Measurements from ENCODE around the gene THSD4.

The THSD4 gene

DNA sequence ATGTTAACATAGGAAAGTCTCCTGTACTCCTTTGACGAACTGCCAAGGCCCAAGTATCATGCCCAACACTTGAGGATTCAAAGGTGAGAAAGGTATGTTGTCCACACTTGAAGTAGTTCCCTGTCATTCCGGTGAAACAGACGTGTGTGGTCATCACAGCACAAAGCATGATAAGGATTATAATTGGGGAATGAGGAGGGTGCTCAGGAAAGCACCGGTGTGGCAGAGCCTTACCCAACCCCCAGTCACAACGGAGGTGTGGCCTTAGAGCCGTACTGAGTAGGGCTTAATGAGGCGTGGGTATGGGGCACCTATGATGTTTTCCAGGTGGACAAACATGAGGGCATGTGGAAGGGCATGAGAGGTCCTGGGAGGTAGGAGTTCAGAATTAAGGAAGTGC is 492.1 kb downstream of the THSD4 start:
- H3K36me3 ChIP-seq (ENCODE audit: control insufficient read depth in 4 of 4, insufficient read depth in 4 of 4, low read length in 3 of 4): no peaks in the 10 kb centered on the region
- peaks cover 0 to 3% (median under 1%) of the 10 kb centered on the region in 5 experiments for H3K27me3 ChIP-seq (replicated peaks in 2 of 5; ENCODE audit: control insufficient read depth in 4 of 5, insufficient read depth in 5 of 5, low read length in 4 of 5)
- peaks cover 0 to 6% (median 0%) of the 10 kb centered on the region in 5 experiments for H3K9me3 ChIP-seq (ENCODE audit: control extremely low read depth in 1 of 5, control insufficient read depth in 4 of 5, insufficient read depth in 2 of 5, low read depth in 1 of 5, low read length in 4 of 5)
- ChIA-PET POLR2A (no interaction called here), CTCF (interaction anchor here (1.1 kb wide), 1 partner anchor 11 kb away, joined by 3 read pairs; no protein-coding TSS in a partner anchor)
- H3K4me1 ChIP-seq (ENCODE audit: control extremely low read depth in 1 of 4, control insufficient read depth in 4 of 4, insufficient read depth in 4 of 4, low read length in 3 of 4): no peaks in the 10 kb centered on the region
- H3K4me3 ChIP-seq (ENCODE audit: control insufficient read depth in 1 of 7, extremely low read depth in 1 of 7, insufficient read depth in 4 of 7, low read depth in 2 of 7, low read length in 6 of 7): no peak overlapping the region
- DNase-seq: no peak
- 99% methylated on average over 7 of the region's 7 CpGs for WGBS (ENCODE audit: insufficient coverage)
- no peak overlapping the region for H3K27ac ChIP-seq (ENCODE audit: insufficient read depth in 1 of 2, low read depth in 1 of 2, low read length in 2 of 2, poor library complexity in 1 of 2, severe bottlenecking in 2 of 2)

DNA sequence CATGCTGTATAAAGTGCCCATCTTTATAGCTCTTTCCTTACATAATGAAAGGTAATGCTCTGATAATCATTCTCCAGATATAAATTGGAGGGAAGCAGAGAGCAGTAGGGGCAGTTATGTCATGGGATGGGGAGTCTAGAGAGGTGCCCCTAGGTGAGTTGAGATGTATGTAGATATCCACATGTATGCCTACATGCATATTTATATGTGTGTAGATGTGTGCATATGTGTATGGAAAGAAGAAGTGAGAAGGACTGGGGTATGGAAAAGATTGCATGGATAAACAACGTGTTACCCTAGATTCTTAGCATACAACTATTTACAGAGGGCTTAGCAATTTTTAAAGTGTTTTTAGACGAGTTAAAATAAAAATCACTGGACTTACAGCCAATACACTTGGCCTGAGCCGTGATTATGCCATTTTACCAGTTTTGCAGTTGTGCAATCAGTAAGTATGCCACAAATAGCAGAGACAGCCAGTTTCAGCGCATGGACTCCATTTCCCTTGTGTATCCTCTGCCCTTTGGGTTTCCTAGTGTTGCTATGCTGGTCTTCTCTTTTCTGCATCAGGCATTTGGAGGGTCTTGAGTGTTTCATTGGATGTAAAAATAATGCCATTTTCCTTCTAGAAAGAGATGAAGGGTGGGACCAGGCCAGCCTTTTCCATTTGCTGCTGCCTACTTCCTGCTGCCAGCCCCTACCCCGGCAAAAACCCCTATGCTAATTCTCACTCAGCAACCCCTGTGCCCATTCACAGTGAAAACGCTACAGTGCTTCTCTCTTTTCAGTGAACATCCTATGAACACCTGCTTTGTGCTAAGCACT is 495.7 kb downstream of the THSD4 start:
- peaks cover 0 to 9% (median 1%) of the 10 kb centered on the region in 5 experiments for H3K27me3 ChIP-seq (replicated peaks in 2 of 5; ENCODE audit: control insufficient read depth in 4 of 5, insufficient read depth in 5 of 5, low read length in 4 of 5)
- no peaks in the 10 kb centered on the region for H3K4me1 ChIP-seq (ENCODE audit: control extremely low read depth in 1 of 4, control insufficient read depth in 4 of 4, insufficient read depth in 4 of 4, low read length in 3 of 4)
- DNase-seq: no peak
- no peak overlapping the region for H3K4me3 ChIP-seq (ENCODE audit: control insufficient read depth in 1 of 7, extremely low read depth in 1 of 7, insufficient read depth in 4 of 7, low read depth in 2 of 7, low read length in 6 of 7)
- CTCF ChIA-PET: no interaction called here
- no peaks in the 10 kb centered on the region for H3K9me3 ChIP-seq (ENCODE audit: control extremely low read depth in 1 of 5, control insufficient read depth in 4 of 5, insufficient read depth in 2 of 5, low read depth in 1 of 5, low read length in 4 of 5)
- WGBS (ENCODE audit: insufficient coverage): 81% methylated on average over 5 of the region's 6 CpGs
- no peak overlapping the region for H3K27ac ChIP-seq (ENCODE audit: insufficient read depth in 1 of 2, low read depth in 1 of 2, low read length in 2 of 2, poor library complexity in 1 of 2, severe bottlenecking in 2 of 2)
- POLR2A ChIA-PET: no interaction called here
- no peaks in the 10 kb centered on the region for H3K36me3 ChIP-seq (ENCODE audit: control insufficient read depth in 4 of 4, insufficient read depth in 4 of 4, low read length in 3 of 4)

- CTCF ChIA-PET: no interaction called here
These were observed 496.5 kb downstream of the THSD4 start for GRCh38 chr15:71611553-71612396.

DNA sequence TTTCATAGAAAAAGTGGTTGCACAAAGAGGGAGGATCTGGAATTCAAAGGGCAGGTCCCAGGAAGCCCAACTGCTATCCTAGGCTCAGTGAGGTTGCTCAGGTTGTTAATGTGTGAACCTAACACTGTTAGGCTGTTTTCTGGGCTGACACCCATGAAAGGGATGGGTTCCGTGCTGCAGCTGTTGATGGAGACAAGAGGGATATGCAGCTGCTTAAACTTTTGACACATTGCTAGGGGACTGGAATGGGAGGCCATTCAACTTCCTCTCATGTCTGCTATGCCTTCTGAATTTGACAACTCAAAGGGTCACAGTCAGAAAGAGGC is 497.1 kb downstream of the THSD4 start:
- POLR2A ChIA-PET: no interaction called here
- DNase-seq: no peak
- 100% methylated on average over 1 of the region's 1 CpG for WGBS (ENCODE audit: insufficient coverage)

More at GRCh38 chr15:71611553-71612396, 496.5 kb downstream of the THSD4 start:
- Histone ChIP-seq H3K4me1 (ENCODE audit: control extremely low read depth in 1 of 4, control insufficient read depth in 4 of 4, insufficient read depth in 4 of 4, low read length in 3 of 4) (no peaks in the 10 kb centered on the region), H3K9me3 (ENCODE audit: control extremely low read depth in 1 of 5, control insufficient read depth in 4 of 5, insufficient read depth in 2 of 5, low read depth in 1 of 5, low read length in 4 of 5) (no peaks in the 10 kb centered on the region), H3K27me3 (replicated peaks in 2 of 5; ENCODE audit: control insufficient read depth in 4 of 5, insufficient read depth in 5 of 5, low read length in 4 of 5) (peaks cover 0 to 10% (median 3%) of the 10 kb centered on the region in 5 experiments), H3K4me3 (ENCODE audit: control insufficient read depth in 1 of 7, extremely low read depth in 1 of 7, insufficient read depth in 4 of 7, low read depth in 2 of 7, low read length in 6 of 7) (no peak overlapping the region), H3K27ac (ENCODE audit: insufficient read depth in 1 of 2, low read depth in 1 of 2, low read length in 2 of 2, poor library complexity in 1 of 2, severe bottlenecking in 2 of 2) (no peak overlapping the region), H3K36me3 (ENCODE audit: control insufficient read depth in 4 of 4, insufficient read depth in 4 of 4, low read length in 3 of 4) (no peaks in the 10 kb centered on the region)
- DNase-seq: no peak
- 95% methylated on average over 4 of the region's 6 CpGs for WGBS (ENCODE audit: insufficient coverage)
- POLR2A ChIA-PET: no interaction called here

DNA sequence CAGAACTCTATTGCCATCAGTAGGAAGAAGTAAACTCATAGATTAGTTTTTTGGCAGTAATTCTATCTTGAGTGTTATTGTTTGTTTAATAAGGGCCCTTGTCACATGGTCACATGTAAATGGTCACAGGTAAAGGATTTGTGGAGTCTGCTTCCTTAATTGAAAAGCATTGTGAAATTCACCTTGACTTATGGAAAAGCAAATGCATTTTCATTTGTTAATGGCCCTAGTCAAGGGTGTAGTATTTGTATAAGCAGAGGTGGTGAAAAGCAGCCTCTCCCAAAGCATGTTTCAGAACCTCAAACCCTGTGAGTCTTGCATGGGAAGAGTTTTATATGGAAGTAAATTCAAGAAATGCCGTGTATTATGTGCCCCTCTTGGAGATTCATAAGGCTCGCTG is 497.6 kb downstream of the THSD4 start:
- POLR2A ChIA-PET: no interaction called here

More for the DNA sequence above, 497.1 kb downstream of the THSD4 start:
- Histone ChIP-seq H3K9me3 (ENCODE audit: control extremely low read depth in 1 of 5, control insufficient read depth in 4 of 5, insufficient read depth in 2 of 5, low read depth in 1 of 5, low read length in 4 of 5) (no peaks in the 10 kb centered on the region), H3K4me1 (ENCODE audit: control extremely low read depth in 1 of 4, control insufficient read depth in 4 of 4, insufficient read depth in 4 of 4, low read length in 3 of 4) (no peaks in the 10 kb centered on the region), H3K27me3 (replicated peaks in 2 of 5; ENCODE audit: control insufficient read depth in 4 of 5, insufficient read depth in 5 of 5, low read length in 4 of 5) (peaks cover 0 to 11% (median 3%) of the 10 kb centered on the region in 5 experiments), H3K27ac (ENCODE audit: insufficient read depth in 1 of 2, low read depth in 1 of 2, low read length in 2 of 2, poor library complexity in 1 of 2, severe bottlenecking in 2 of 2) (no peak overlapping the region), H3K4me3 (ENCODE audit: control insufficient read depth in 1 of 7, extremely low read depth in 1 of 7, insufficient read depth in 4 of 7, low read depth in 2 of 7, low read length in 6 of 7) (no peak overlapping the region), H3K36me3 (ENCODE audit: control insufficient read depth in 4 of 4, insufficient read depth in 4 of 4, low read length in 3 of 4) (no peaks in the 10 kb centered on the region)
- CTCF ChIA-PET: no interaction called here

GRCh38 chr15:71623111-71623510 is 507.8 kb downstream of the THSD4 start:
- Histone ChIP-seq H3K27ac (ENCODE audit: insufficient read depth in 1 of 2, low read depth in 1 of 2, low read length in 2 of 2, poor library complexity in 1 of 2, severe bottlenecking in 2 of 2) (no peak overlapping the region), H3K9me3 (ENCODE audit: control extremely low read depth in 1 of 5, control insufficient read depth in 4 of 5, insufficient read depth in 2 of 5, low read depth in 1 of 5, low read length in 4 of 5) (peaks cover 0 to 2% (median 0%) of the 10 kb centered on the region in 5 experiments), H3K4me3 (ENCODE audit: control insufficient read depth in 1 of 7, extremely low read depth in 1 of 7, insufficient read depth in 4 of 7, low read depth in 2 of 7, low read length in 6 of 7) (no peak overlapping the region), H3K4me1 (ENCODE audit: control extremely low read depth in 1 of 4, control insufficient read depth in 4 of 4, insufficient read depth in 4 of 4, low read length in 3 of 4) (no peaks in the 10 kb centered on the region), H3K27me3 (replicated peaks in 2 of 5; ENCODE audit: control insufficient read depth in 4 of 5, insufficient read depth in 5 of 5, low read length in 4 of 5) (peaks cover 0 to 8% (median 0%) of the 10 kb centered on the region in 5 experiments), H3K36me3 (ENCODE audit: control insufficient read depth in 4 of 4, insufficient read depth in 4 of 4, low read length in 3 of 4) (no peaks in the 10 kb centered on the region)
- 92% methylated on average over 2 of the region's 4 CpGs for WGBS (ENCODE audit: insufficient coverage)
- POLR2A ChIA-PET: no interaction called here
- CTCF ChIA-PET: no interaction called here
- no peak for DNase-seq

More for the DNA sequence above, 497.6 kb downstream of the THSD4 start:
- Histone ChIP-seq H3K4me1 (ENCODE audit: control extremely low read depth in 1 of 4, control insufficient read depth in 4 of 4, insufficient read depth in 4 of 4, low read length in 3 of 4) (no peaks in the 10 kb centered on the region), H3K36me3 (ENCODE audit: control insufficient read depth in 4 of 4, insufficient read depth in 4 of 4, low read length in 3 of 4) (no peaks in the 10 kb centered on the region), H3K27me3 (replicated peaks in 2 of 5; ENCODE audit: control insufficient read depth in 4 of 5, insufficient read depth in 5 of 5, low read length in 4 of 5) (peaks cover 0 to 12% (median 3%) of the 10 kb centered on the region in 5 experiments), H3K4me3 (ENCODE audit: control insufficient read depth in 1 of 7, extremely low read depth in 1 of 7, insufficient read depth in 4 of 7, low read depth in 2 of 7, low read length in 6 of 7) (no peak overlapping the region), H3K27ac (ENCODE audit: insufficient read depth in 1 of 2, low read depth in 1 of 2, low read length in 2 of 2, poor library complexity in 1 of 2, severe bottlenecking in 2 of 2) (no peak overlapping the region), H3K9me3 (ENCODE audit: control extremely low read depth in 1 of 5, control insufficient read depth in 4 of 5, insufficient read depth in 2 of 5, low read depth in 1 of 5, low read length in 4 of 5) (no peaks in the 10 kb centered on the region)
- 80% methylated on average over 1 of the region's 2 CpGs for WGBS (ENCODE audit: insufficient coverage)
- CTCF ChIA-PET: no interaction called here
- DNase-seq: no peak

DNA sequence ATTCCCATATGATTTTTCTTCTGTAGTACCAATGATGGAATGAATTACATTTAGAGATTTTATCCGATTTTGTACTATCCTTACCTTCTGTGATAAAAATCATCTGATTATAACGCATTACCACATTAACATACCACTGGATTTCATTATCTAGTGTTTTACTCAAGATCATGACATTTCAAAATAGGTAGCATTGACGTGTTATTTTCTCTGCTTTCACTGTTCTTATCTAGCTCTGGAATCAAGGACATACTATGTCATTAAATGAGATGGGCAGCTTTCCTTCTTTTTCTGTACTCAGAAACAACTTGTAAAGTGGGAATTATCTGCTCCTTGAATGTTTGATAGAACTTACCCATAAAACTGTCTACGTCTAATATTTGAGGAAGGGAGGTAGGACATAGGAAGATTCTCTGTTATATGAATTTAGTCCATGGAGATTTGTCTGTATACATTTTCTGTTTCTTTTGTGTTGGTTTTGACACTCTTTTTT is 511.4 kb downstream of the THSD4 start:
- ChIA-PET POLR2A (no interaction called here), CTCF (no interaction called here)
- 100% methylated on average over 2 of the region's 4 CpGs for WGBS (ENCODE audit: insufficient coverage)
- H3K4me3 ChIP-seq (ENCODE audit: control insufficient read depth in 1 of 7, extremely low read depth in 1 of 7, insufficient read depth in 4 of 7, low read depth in 2 of 7, low read length in 6 of 7): no peak overlapping the region
- H3K27me3 ChIP-seq (replicated peaks in 2 of 5; ENCODE audit: control insufficient read depth in 4 of 5, insufficient read depth in 5 of 5, low read length in 4 of 5): peaks cover 0 to 6% (median 2%) of the 10 kb centered on the region in 5 experiments
- H3K9me3 ChIP-seq (ENCODE audit: control extremely low read depth in 1 of 5, control insufficient read depth in 4 of 5, insufficient read depth in 2 of 5, low read depth in 1 of 5, low read length in 4 of 5): peaks cover 0 to 2% (median 0%) of the 10 kb centered on the region in 5 experiments
- no peak overlapping the region for H3K27ac ChIP-seq (ENCODE audit: insufficient read depth in 1 of 2, low read depth in 1 of 2, low read length in 2 of 2, poor library complexity in 1 of 2, severe bottlenecking in 2 of 2)
- no peaks in the 10 kb centered on the region for H3K36me3 ChIP-seq (ENCODE audit: control insufficient read depth in 4 of 4, insufficient read depth in 4 of 4, low read length in 3 of 4)
- DNase-seq: no peak
- no peaks in the 10 kb centered on the region for H3K4me1 ChIP-seq (ENCODE audit: control extremely low read depth in 1 of 4, control insufficient read depth in 4 of 4, insufficient read depth in 4 of 4, low read length in 3 of 4)
